T47D (cell line): ENCODE measurements around the gene OR6V1.
"Not testable (repeated sequence)": the region's sequence is repeated elsewhere in the genome, so short reads cannot be mapped to it uniquely, and the experiment has no call there.

Experiments
- DNase-seq, 2 experiments: peaks; one replicate each; pipeline versions ENCODE4 v3.0.0 to v3.0.0-alpha.2; 2011 to 2012; ENCODE audit warnings: low read depth in 1 of 2, low spot score in 1 of 2
- JUND ChIP-seq: IDR thresholded peaks from 2 replicates; pipeline ENCODE4 v1.6.1; 2012; ENCODE audit warnings: low read depth
- in situ Hi-C: cut with HindIII; loops from 2 replicates; pipeline ENCODE4 v1.10.0; 2016; ENCODE audit warnings: low sequenced_read_pairs, low pct_unique_long_range_greater_than_20kb

OR6V1 gene

GRCh38 chr7:143050931-143051330, 1.2 kb upstream of the OR6V1 start:
- in situ Hi-C loops, result no loop called here
- no peak for TF ChIP-seq JUND
- no peak for DNase-seq

DNA sequence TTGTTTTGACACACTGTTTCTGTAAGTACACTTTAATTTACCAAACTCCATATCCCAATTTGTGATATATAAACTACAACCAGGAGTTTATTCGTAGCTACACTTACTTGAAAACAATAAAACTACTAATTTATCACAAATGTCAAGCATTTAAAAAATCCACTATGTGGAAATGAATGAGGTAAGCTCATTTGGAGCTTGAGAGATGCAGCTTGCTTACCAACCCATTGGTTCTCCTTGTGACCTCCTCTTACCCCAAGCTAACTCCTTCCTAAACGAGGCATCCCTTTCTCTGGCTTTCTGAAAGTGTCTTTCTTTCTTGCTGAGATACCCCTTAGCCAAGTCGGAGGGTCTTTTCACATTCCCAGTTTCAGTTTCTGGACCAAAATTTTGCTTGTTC, 2.5 kb downstream of the OR6V1 start:
- no peak for DNase-seq
- in situ Hi-C loops, result no loop called here
- no peak for TF ChIP-seq JUND

- in situ Hi-C loops, result no loop called here
- TF ChIP-seq JUND, result no peak
- DNase-seq, result no peak
These were observed 3.6 kb downstream of the OR6V1 start for GRCh38 chr7:143055754-143056153.

- in situ Hi-C loops, result no loop called here
- DNase-seq, result peak in 1 of 2 experiments; percentile 59
- TF ChIP-seq JUND, result no peak
These were observed 11.6 kb downstream of the OR6V1 start for GRCh38 chr7:143063741-143064140.

DNA sequence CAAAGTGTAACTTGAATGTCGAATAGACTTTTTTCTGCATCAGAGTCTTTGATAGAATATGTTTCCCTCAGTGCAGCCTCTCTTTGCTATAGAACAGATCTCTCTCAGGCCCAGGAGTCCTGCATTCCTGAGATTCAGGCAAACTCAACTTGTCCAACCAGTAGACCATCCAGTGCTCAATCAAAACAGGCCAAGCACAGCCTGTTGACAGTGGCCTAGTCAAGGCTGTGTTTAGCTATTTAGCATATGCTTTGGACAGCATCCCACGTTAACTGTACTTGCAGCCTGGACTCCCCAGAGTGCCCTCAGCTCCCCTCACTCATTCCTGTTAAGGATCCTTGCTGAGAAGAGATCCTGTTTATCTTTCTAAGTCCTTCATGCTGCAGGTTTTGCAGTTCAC, 16.3 kb downstream of the OR6V1 start:
- no peak for TF ChIP-seq JUND
- in situ Hi-C loops, result no loop called here
- peak in 1 of 2 experiments; percentile 75 for DNase-seq

DNA sequence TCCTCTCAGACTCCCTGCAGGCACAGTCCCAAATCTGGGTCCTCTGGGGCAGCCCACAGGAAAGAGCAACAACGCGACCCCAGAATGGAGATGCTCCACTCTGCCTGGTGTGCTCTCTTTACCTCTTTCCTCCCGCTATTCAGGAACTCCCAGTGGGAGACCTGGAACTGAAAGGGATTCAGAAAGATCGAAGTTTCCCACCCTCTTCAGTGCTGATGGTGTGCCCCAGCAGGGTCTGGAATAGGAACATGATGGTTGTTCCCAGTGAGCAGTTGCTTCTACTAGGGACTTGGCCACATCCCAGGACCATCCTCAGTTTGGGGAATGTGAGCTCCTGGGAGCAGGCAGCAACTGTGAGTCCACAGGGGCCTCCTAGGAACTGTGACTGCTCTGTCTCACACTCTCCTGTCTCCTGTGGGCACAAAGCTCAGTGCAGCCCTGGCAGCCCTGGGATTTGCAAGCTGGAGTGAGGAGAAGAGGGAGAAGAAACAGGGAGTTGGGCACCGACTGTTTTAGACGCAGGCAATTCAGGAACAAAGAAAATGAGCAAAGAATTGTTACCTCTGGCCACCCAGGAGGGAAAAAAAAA, 17.9 kb downstream of the OR6V1 start:
- TF ChIP-seq JUND, result no peak
- DNase-seq, result no peak
- in situ Hi-C loops, result no loop called here

- no peak for TF ChIP-seq JUND
- in situ Hi-C loops, result no loop called here
- DNase-seq, result no peak
These were observed 21.4 kb downstream of the OR6V1 start for GRCh38 chr7:143073556-143073955.

DNA sequence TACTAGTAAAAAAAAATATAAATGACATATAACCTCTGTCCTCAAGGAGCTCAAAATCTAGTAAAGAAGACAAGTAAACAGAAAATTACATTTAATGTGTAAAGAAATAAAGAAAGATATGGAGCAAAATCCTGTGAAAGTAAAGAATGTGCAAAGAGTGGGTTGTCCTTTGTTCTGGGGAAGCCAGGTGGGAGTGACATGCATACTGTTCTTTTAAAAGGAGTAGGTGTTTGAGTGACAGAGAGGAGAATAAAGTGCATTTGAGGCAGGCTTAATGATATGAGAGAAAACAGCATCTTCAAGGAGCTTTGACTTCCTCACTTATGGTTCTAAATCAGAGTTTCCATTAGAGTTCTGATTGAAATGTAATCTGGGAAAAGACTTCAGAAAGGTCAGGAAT, 22.0 kb downstream of the OR6V1 start:
- in situ Hi-C loops, result no loop called here
- DNase-seq, result no peak
- no peak for TF ChIP-seq JUND

- no peak for TF ChIP-seq JUND
- DNase-seq, result no peak
- in situ Hi-C loops, result no loop called here
These were observed 33.0 kb downstream of the OR6V1 start for GRCh38 chr7:143085109-143085508.

- in situ Hi-C loops, DNase-seq: not testable (repeated sequence)
These were observed 33.5 kb downstream of the OR6V1 start for GRCh38 chr7:143085610-143086009.

- DNase-seq, in situ Hi-C loops: not testable (repeated sequence)
These were observed 36.5 kb downstream of the OR6V1 start for GRCh38 chr7:143088549-143089231.

DNA sequence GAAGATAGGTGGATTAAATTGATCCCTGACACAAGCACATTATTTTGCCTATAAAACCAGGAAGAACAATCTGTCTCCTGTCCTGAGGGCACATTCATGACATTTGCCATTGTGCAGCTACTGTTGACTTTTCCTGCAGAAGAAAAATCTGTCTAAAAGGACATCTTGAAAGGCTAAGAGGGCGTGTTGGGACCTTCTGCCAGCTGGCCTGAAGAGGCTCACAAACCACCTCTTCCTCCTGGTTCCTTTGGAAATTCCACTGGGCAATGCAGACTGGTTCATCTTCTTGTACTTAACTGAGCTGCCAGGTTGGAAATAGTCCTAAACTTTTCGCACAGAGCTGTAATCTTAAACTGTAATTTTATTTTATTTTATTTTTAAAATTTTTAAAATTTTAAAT, 44.0 kb downstream of the OR6V1 start:
- TF ChIP-seq JUND, result no peak
- DNase-seq, result peak in 1 of 2 experiments; percentile 76
- in situ Hi-C loops, result no loop called here

GRCh38 chr7:143099579-143099978, 47.4 kb downstream of the OR6V1 start:
- in situ Hi-C loops, DNase-seq: not testable (repeated sequence)
